Umbilical cord (tissue), 2 donors: ENCODE results near the gene OR2F1. TPM values are rescaled to one million over a fixed set of nuclear protein-coding genes. Genes with fewer than 3 reads are reported as not detected.

ENCODE experiments used
- DNase-seq: peaks from one replicate; pipeline ENCODE4 v3.0.0-alpha.2; 2015; ENCODE audit warnings: low spot score
- total RNA-seq: library from RNA; depleted of rRNA; stranded (reverse); fragments of >200 nt; gene quantifications from one replicate; pipeline ENCODE4 v1.2.3, GENCODE V29; 2014; ENCODE audit warnings: low replicate concordance; ENCODE audit not compliant: insufficient read depth

Gene OR2F1
- total RNA-seq, 1 donor from 2014 or later: 2.6 TPM

- DNase-seq: peak; percentile 15
These were observed 509 bp upstream of the OR2F1 start for GRCh38 chr7:143954135-143954534.

DNA sequence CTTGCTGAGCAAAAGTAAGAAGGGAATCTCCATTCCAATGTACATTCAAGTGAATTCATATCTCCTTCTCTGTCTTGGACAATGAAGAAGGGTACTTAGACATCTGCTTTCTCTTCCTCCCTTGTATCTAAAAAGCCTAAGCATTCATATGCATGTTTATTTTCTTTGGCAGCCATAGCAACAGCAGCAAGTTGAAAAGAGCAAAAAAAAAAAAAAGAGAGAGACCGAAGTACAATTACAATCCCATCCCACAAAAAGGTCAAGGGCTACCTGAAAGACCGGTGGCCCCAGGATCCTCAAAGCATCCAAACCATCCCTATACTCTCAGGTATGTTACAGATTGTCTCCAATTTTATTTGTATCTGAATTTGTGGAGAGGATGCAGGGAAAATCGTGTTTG lies 4.1 kb downstream of the OR2F1 start:
- no peak for DNase-seq

DNA sequence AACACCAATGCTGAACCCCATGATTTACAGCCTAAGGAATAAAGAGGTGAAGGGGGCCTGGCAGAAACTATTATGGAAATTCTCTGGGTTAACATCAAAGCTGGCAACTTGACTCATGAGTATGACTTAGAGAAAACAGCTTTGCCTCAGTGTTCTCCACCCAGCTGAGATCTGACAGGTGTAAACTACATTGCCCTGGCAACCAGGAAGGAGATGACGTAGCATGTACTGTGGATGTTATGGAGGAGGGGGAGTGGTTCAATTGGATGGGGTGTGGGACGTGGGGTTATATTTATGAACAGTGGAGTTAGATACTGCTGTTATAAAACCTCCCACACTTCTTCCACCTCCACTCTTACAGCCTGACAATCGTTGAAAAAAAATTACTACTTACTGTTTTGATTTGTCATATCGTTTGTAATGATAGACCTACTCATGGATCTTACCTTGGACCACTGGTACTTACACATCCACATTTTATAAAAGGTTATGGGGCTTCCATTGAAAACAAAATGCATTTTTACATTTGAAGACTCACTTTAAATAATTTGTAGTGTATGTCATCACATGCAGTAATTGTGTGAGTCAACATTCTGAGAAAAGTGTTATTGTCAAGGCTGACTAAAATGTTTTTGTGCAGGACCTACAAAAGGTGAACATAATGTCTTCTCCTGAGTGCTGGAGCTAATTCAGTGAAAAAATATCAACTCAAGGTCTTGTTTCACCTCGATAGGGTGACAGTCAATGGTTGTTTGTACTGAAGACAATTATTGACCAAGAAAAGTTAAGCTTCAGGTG lies 6.4 kb downstream of the OR2F1 start:
- DNase-seq: no peak

GRCh38 chr7:143965280-143965679 lies 10.6 kb downstream of the OR2F1 start:
- DNase-seq: no peak

DNA sequence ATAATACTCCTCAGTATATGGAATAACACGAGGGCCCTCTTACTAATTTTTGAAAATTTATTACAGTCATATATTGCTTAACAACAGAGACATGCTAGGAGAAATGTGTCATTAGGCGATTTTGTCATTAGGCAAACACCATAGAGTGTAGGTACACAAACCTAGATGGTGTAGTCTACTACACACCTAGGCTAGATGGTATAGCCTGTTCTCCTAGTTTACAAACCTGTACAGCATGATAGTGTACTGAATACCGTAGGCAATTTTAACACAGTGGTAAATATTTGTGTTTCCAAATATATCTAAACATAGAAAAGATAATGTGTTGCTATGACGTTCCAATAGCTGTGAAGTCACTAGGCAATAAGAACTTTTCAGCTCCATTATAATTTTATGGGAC lies 12.8 kb downstream of the OR2F1 start:
- DNase-seq: no peak

GRCh38 chr7:143973870-143974416 lies 19.3 kb downstream of the OR2F1 start:
- no peak for DNase-seq

- no peak for DNase-seq
These were observed 19.8 kb downstream of the OR2F1 start for GRCh38 chr7:143974459-143974858.

GRCh38 chr7:143975617-143976016 lies 21.0 kb downstream of the OR2F1 start:
- no peak for DNase-seq

DNA sequence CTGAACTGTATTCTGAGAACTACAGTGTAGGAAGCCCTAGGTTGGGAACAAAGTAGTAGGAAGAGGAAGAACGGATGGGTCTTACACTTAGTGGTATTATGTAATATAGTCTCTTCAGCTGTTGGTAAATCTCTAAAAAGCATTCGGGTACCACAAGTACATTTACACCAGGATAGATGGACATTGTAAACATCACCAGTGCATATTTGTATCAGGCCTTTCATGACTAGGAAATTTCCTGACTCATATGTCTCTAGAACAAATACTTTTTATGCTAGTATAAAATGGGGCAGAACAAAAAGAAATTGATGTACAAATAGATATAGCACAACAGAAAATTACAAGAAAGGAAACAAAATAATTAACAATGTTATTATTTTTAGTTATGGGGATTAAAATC lies 23.9 kb downstream of the OR2F1 start:
- DNase-seq: no peak

DNA sequence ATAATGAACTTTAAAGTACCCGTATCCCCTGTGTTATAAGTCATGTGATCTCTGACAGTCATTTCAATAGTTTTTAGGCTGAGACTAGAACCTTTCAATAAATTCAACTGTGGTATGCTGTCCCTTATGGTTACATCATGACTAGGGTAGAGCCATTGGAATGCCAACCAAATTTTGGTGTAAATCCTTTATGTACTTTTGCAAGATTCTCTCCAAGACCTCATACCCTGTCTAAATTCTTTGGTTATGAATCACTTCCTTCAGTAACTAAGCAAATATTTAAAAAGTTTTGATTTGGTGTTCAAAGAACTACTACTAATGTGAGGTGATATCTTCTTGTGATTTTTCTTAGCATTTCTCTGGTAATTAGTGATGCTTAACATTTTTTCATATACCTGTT lies 24.7 kb downstream of the OR2F1 start:
- DNase-seq: peak; percentile 2

- no peak for DNase-seq
These were observed 25.4 kb downstream of the OR2F1 start for GRCh38 chr7:143979998-143980397.

- no peak for DNase-seq
These were observed 26.3 kb downstream of the OR2F1 start for GRCh38 chr7:143980746-143981510.

- DNase-seq: no peak
These were observed 29.3 kb downstream of the OR2F1 start for GRCh38 chr7:143983960-143984359.

DNA sequence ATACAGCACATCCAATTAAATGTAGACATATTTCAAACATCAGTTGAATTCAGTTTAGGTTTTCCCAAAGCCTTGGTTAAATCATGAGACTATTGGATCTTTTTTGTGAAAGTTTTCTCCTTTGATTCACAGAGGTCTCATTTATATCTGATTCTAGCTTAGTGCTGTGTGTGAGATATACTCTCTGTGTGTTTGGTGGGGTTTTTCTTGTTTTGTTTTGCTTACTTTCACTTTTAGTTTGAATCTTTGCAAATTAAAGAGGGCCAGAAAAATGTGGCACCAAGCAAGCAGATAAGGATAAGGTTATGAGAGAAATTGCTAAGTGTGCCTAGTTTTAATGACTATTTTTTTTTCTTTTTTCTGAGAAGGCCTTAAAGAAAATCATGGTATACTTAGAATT lies 32.9 kb downstream of the OR2F1 start:
- DNase-seq: no peak

GRCh38 chr7:143988976-143989745 lies 34.5 kb downstream of the OR2F1 start:
- DNase-seq: peak; percentile 40

DNA sequence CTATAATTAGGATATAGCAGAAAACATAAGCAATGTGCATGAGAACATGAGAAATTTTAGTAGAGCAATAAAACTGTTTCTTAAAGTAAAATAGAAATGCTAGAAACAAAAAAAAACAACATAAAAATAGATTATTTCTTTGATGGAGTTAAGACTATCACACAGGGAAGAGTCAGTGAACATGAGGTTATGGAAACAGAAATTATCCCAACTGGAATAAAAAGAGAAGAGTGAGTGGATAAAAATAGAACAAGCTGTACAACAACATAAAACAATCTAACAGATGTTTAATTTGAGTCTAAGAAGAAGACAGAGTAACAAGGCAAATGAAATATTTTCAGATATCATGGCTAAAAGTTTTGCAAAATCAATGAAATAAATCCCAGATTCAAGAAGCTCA lies 38.0 kb downstream of the OR2F1 start:
- DNase-seq: no peak

GRCh38 chr7:143993924-143994323 lies 39.3 kb downstream of the OR2F1 start:
- no peak for DNase-seq

GRCh38 chr7:144000020-144000419 lies 45.4 kb downstream of the OR2F1 start, which contains the start of gene OR6B1:
Gene OR6B1, plus strand, starts transcription at chr7:144000320. Its CDS starts 3,677 bp downstream, at chr7:144003997.
- DNase-seq: no peak

DNA sequence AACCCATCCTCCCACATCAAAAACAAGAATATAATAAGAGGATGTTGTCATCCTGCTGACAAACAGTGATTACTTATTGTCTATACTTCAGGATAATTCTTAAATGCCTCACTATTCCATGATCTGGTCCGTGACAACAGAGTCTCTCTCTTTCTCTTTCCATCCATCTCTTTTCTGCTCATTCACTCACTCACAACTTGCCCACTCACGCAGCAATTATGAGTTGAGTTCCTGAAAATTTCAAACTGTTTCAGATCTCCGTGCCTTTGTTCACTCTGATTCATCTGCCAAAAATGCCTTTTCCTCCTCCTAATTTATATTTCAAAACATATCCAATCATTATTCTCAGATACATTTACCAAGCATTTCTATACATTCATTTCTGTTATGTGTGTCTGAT lies 46.9 kb downstream of the OR2F1 start:
- no peak for DNase-seq

DNA sequence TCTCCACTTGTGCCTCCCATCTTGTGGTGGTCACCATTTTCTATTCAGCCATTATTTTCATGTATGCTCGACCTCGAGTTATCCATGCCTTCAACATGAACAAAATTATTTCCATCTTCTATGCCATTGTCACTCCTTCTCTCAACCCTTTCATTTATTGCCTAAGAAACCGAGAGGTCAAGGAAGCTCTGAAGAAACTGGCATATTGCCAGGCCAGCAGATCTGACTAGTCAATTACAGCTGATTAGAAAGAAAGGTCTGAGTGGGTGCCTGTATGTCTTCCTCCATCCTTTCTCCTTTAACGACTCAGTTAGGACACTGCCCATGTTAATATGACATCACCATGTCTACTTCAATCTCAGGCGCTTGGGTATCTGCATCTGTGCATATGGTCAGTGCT lies 50.1 kb downstream of the OR2F1 start:
- DNase-seq: no peak

DNA sequence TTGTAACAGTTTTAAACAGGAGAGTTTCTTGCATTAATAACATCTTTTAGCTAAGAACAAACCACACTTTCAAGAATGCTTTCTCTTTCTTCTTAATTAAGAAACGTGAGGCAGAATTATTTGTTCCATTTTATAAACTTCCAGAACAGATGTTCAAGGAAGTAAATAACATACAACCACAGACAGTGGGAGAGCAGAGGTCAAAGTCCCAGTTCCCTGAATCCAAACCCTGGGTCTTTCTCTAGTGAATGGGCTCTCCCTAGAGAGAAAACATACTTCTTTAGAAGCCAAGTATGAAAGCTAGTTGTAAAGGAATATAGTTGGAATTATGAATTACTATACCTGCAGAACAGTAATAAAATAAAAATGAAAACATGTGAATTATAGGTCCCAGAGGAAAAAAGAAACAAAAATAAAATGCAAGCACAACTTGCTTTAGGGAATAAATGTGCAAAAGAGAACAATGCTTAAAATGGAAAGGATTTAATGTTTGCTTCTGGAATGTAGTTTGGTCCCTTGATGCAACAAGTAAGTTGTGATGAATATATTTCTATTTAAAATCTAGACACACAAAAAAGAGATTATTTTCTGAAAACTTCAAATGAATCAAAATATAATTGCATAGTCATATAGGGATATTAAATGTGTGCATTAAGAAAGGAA lies 51.5 kb downstream of the OR2F1 start:
- DNase-seq: no peak
